H1 (cell line): ENCODE data around the gene PCSK4. TPM values are rescaled to one million over a fixed set of nuclear protein-coding genes. Genes with fewer than 3 reads are reported as not detected.

ENCODE experiments used
- CTCF ChIA-PET: fragments of 300-600 bp; sonication (Branson Sonifier 250); formaldehyde crosslinking; loops from one replicate; lab custom pipeline; 2021; ENCODE audit not compliant: partially characterized antibody; lab: Charles Lee
- POLR2A ChIA-PET: fragments of 300-600 bp; sonication (Branson Sonifier 250); formaldehyde crosslinking; loops from one replicate; lab custom pipeline; 2021; ENCODE audit warnings: inconsistent platforms; ENCODE audit not compliant: partially characterized antibody; lab: Charles Lee
- DNase-seq, 2 experiments: peaks; one replicate each; pipeline versions ENCODE4 v3.0.0 to v3.0.0-alpha.2; 2010 to 2022; ENCODE audit warnings: low spot score in 2 of 2, low read depth in 1 of 2, mixed read lengths in 1 of 2
- FAIRE-seq: peaks from 2 replicates; lab custom pipeline; 2011; peaks lifted over from hg19 to GRCh38; lab: Jason Lieb, UNC
- H2AFZ ChIP-seq: 2 replicates; pipeline ENCODE4 v1.8.1; 2012; ENCODE audit warnings: low read length, inconsistent platforms
- H2AK5ac ChIP-seq: 2 replicates; pipeline ENCODE4 v1.6.1; 2013; ENCODE audit warnings: low read depth, low read length
- H2BK120ac ChIP-seq: replicated peaks from 2 replicates; pipeline ENCODE3; 2013; ENCODE audit warnings: low read depth, low read length, inconsistent platforms
- H2BK12ac ChIP-seq: 2 replicates; pipeline ENCODE4 v1.6.1; 2013; ENCODE audit warnings: low read depth, low read length
- H2BK15ac ChIP-seq: 2 replicates; pipeline ENCODE4 v1.6.1; 2013; ENCODE audit warnings: low read length
- H2BK20ac ChIP-seq: 2 replicates; pipeline ENCODE4 v1.6.1; 2013; ENCODE audit warnings: low read length
- H2BK5ac ChIP-seq: 2 replicates; pipeline ENCODE4 v1.6.1; 2013; ENCODE audit warnings: low read depth, low read length
- H3K14ac ChIP-seq: 2 replicates; pipeline ENCODE4 v1.6.1; 2013; ENCODE audit warnings: inconsistent platforms; ENCODE audit not compliant: insufficient read length
- H3K18ac ChIP-seq: 2 replicates; pipeline ENCODE4 v1.6.1; 2013; ENCODE audit warnings: low read length; ENCODE audit errors: extremely low read depth
- H3K23ac ChIP-seq: 2 replicates; pipeline ENCODE4 v1.6.1; 2013; ENCODE audit warnings: inconsistent platforms; ENCODE audit not compliant: insufficient read length
- H3K23me2 ChIP-seq: 2 replicates; pipeline ENCODE4 v1.6.1; 2013; ENCODE audit warnings: low read depth, low read length
- H3K27ac ChIP-seq: 2 replicates; pipeline ENCODE4 v1.6.1; 2011; ENCODE audit warnings: low read depth, low read length, inconsistent platforms
- H3K27me3 ChIP-seq, 4 experiments: replicated peaks in 1 of 4; 1 replicate in 1 of 4; 2 replicates in 3 of 4; pipeline versions ENCODE4 v1.6.1 to v1.8.1; 2011 to 2013; ENCODE audit warnings: low read length in 3 of 4, mild to moderate bottlenecking in 3 of 4, inconsistent platforms in 2 of 4, mixed read lengths in 2 of 4, moderate library complexity in 1 of 4; ENCODE audit not compliant: control insufficient read depth in 3 of 4, insufficient read depth in 3 of 4; ENCODE audit errors: extremely low read depth in 1 of 4
- H3K36me3 ChIP-seq, 4 experiments: 2 replicates each; pipeline versions ENCODE4 v1.6.1 to v1.8.1; 2011 to 2013; ENCODE audit warnings: mild to moderate bottlenecking in 4 of 4, low read length in 3 of 4, moderate library complexity in 2 of 4, control low read depth in 1 of 4, inconsistent platforms in 1 of 4; ENCODE audit not compliant: insufficient read depth in 4 of 4, control insufficient read depth in 2 of 4
- H3K4ac ChIP-seq: replicated peaks from 2 replicates; pipeline ENCODE3; 2013; ENCODE audit warnings: low read length, low read depth, mixed read lengths, inconsistent platforms; ENCODE audit not compliant: insufficient read length
- H3K4me1 ChIP-seq, 4 experiments: replicated peaks in 1 of 4; 1 replicate in 1 of 4; 2 replicates in 3 of 4; pipeline versions ENCODE4 v1.6.1 to v1.8.1; 2011 to 2013; ENCODE audit warnings: low read length in 3 of 4, inconsistent platforms in 2 of 4, mixed read lengths in 1 of 4; ENCODE audit not compliant: insufficient read depth in 4 of 4, control insufficient read depth in 3 of 4
- H3K4me2 ChIP-seq, 2 experiments: 2 replicates each; pipeline versions ENCODE4 v1.6.1 to v1.8.1; 2011 to 2013; ENCODE audit warnings: low read depth in 2 of 2, low read length in 2 of 2, control low read depth in 1 of 2, inconsistent platforms in 1 of 2, mild to moderate bottlenecking in 1 of 2; ENCODE audit not compliant: insufficient read depth in 1 of 2
- H3K4me3 ChIP-seq, 4 experiments: fragments of 200-600, 300-600 bp in 1 of 4; sonication (generic), shearing (Covaris generic), sonication (Bioruptor Twin) in 1 of 4; 2 replicates each; pipeline versions ENCODE4 v1.5.1 to v1.8.1; 2011 to 2016; ENCODE audit warnings: low read length in 4 of 4, low read depth in 3 of 4, control low read depth in 2 of 4, inconsistent platforms in 2 of 4, mild to moderate bottlenecking in 2 of 4, mixed read lengths in 1 of 4, moderate library complexity in 1 of 4; ENCODE audit not compliant: insufficient read depth in 2 of 4; ENCODE audit errors: extremely low read depth in 1 of 4
- H3K56ac ChIP-seq: replicated peaks from 2 replicates; pipeline ENCODE3; 2013; ENCODE audit warnings: low read depth, mild to moderate bottlenecking, mixed read lengths, low read length, inconsistent platforms; ENCODE audit not compliant: insufficient read length
- H3K79me1 ChIP-seq: 2 replicates; pipeline ENCODE4 v1.6.1; 2013; ENCODE audit warnings: low read depth, low read length, control low read depth
- H3K79me2 ChIP-seq, 2 experiments: 2 replicates each; pipeline versions ENCODE4 v1.6.1 to v1.8.1; 2012 to 2013; ENCODE audit warnings: low read length in 2 of 2, mild to moderate bottlenecking in 2 of 2, inconsistent platforms in 1 of 2; ENCODE audit not compliant: insufficient read depth in 2 of 2, control insufficient read depth in 1 of 2
- H3K9ac ChIP-seq, 4 experiments: replicated peaks in 1 of 4; 1 replicate in 1 of 4; 2 replicates in 3 of 4; pipeline versions ENCODE4 v1.6.1 to v1.8.1; 2011 to 2013; ENCODE audit warnings: low read depth in 3 of 4, low read length in 3 of 4, control low read depth in 2 of 4, mild to moderate bottlenecking in 2 of 4, moderate library complexity in 2 of 4, inconsistent platforms in 1 of 4; ENCODE audit errors: extremely low read depth in 1 of 4
- H3K9me3 ChIP-seq, 2 experiments: 2 replicates each; pipeline versions ENCODE4 v1.6.1 to v1.8.1; 2012 to 2013; ENCODE audit warnings: mild to moderate bottlenecking in 2 of 2, moderate library complexity in 2 of 2, control low read depth in 1 of 2, inconsistent platforms in 1 of 2, low read depth in 1 of 2, low read length in 1 of 2, mixed read lengths in 1 of 2; ENCODE audit not compliant: insufficient read depth in 2 of 2
- H4K20me1 ChIP-seq, 2 experiments: replicated peaks in 1 of 2; 2 replicates each; pipeline versions ENCODE3 to v1.8.1; 2011 to 2013; ENCODE audit warnings: inconsistent platforms in 2 of 2, low read length in 2 of 2, mild to moderate bottlenecking in 1 of 2; ENCODE audit not compliant: insufficient read depth in 2 of 2, control insufficient read depth in 1 of 2
- H4K5ac ChIP-seq: 2 replicates; pipeline ENCODE4 v1.6.1; 2013; ENCODE audit warnings: low read length, low read depth, mixed read lengths, inconsistent platforms; ENCODE audit not compliant: insufficient read length
- H4K8ac ChIP-seq: 2 replicates; pipeline ENCODE4 v1.8.0; 2013; ENCODE audit warnings: mild to moderate bottlenecking, moderate library complexity, low read length, inconsistent platforms; ENCODE audit not compliant: insufficient read depth; ENCODE audit errors: extremely low read depth
- H4K91ac ChIP-seq: replicated peaks from 2 replicates; pipeline ENCODE3; 2013; ENCODE audit warnings: low read length, mixed read lengths, inconsistent platforms; ENCODE audit not compliant: insufficient read length
- ASH2L ChIP-seq: fragments of 200-600, 300-600 bp; sonication (generic); IDR thresholded peaks from one replicate; pipeline ENCODE4 v1.7.1; 2017; ENCODE audit warnings: low read length
- ATF2 ChIP-seq: IDR thresholded peaks from 2 replicates; pipeline ENCODE4 v1.6.1; 2012; ENCODE audit warnings: low read length, inconsistent platforms
- BRCA1 ChIP-seq: IDR thresholded peaks from 2 replicates; pipeline ENCODE4 v1.6.1; 2012; ENCODE audit warnings: low read depth, low read length, improper control_type of control experiment
- CBX5 ChIP-seq: fragments of 300-800, 300-1000 bp; sonication (generic); IDR thresholded peaks from 2 replicates; pipeline ENCODE4 v1.7.1; 2016; ENCODE audit warnings: antibody characterized with exemption, low read length, low read depth
- MAFK ChIP-seq: IDR thresholded peaks from 2 replicates; pipeline ENCODE4 v1.6.1; 2012; ENCODE audit warnings: low read depth, mild to moderate bottlenecking, improper control_type of control experiment, low read length
- RFX5 ChIP-seq: IDR thresholded peaks from 2 replicates; pipeline ENCODE4 v1.6.1; 2011; ENCODE audit warnings: low read depth, low read length, improper control_type of control experiment, borderline replicate concordance
- RNF2 ChIP-seq: fragments of 200-900, 300-1000 bp; sonication (generic); IDR thresholded peaks from 2 replicates; pipeline ENCODE4 v1.7.1; 2016; ENCODE audit warnings: borderline replicate concordance, low read depth, mild to moderate bottlenecking, antibody characterized with exemption, low read length; ENCODE audit not compliant: poor library complexity, severe bottlenecking; ENCODE audit errors: missing control alignments
- TAF1 ChIP-seq: IDR thresholded peaks from 2 replicates; pipeline ENCODE4 v1.6.1; 2011; ENCODE audit warnings: mild to moderate bottlenecking, low read depth, low read length
- TAF7 ChIP-seq: optimal IDR thresholded peaks from 2 replicates; pipeline ENCODE3; 2011; ENCODE audit warnings: low read depth, mild to moderate bottlenecking, inconsistent platforms, low read length, moderate library complexity, borderline replicate concordance
- YY1 ChIP-seq: IDR thresholded peaks from 2 replicates; pipeline ENCODE4 v1.6.1; 2011; ENCODE audit warnings: low read depth, mild to moderate bottlenecking, low read length
- WGBS, 2 experiments: shearing (Covaris generic) in 1 of 2; methylation state at CpG; one replicate each; pipeline versions ENCODE4 v1.1.6 to v1.1.7; 2013 to 2015; ENCODE audit warnings: low lambda C conversion rate in 2 of 2, mixed read lengths in 2 of 2, inconsistent platforms in 1 of 2, low coverage in 1 of 2, missing lambda C conversion rate in 1 of 2; ENCODE audit not compliant: insufficient replicate concordance in 2 of 2, insufficient coverage in 1 of 2, insufficient read length in 1 of 2; ENCODE audit errors: extremely low coverage in 1 of 2, missing lambda C conversion rate in 1 of 2; 5-methylcytosine and 5-hydroxymethylcytosine counted together
- polyA plus RNA-seq, 7 experiments: library from polyadenylated mRNA; depleted of rRNA in 3 of 7; stranded (reverse) in 5 of 7; unstranded in 2 of 7; fragments of >200 nt in 5 of 7; fragments of 200-250 nt in 2 of 7; gene quantifications; 1 replicate in 5 of 7; 2 replicates in 1 of 7; 4 replicates in 1 of 7; pipeline versions ENCODE4 v1.2.1 to v1.2.3, GENCODE V29; 2011 to 2013; ENCODE audit warnings: missing spikeins in 2 of 7, mixed read lengths in 2 of 7
- total RNA-seq: library from RNA; stranded (reverse); fragmentation: NEBNext Ultra II Directional; extraction: Animal tissue kit (Norgen Biotek cat#: 25700); gene quantifications from 2 replicates; pipeline ENCODE4 v1.2.1, GENCODE V29; 2021

The PCSK4 gene
- total and polyA plus RNA-seq, 2 of the 8 experiments (the other 6 are each of a cell fraction or from before 2014, with no cell fraction given) = 9.8 to 10.7 TPM

- peaks cover 10% of the 10 kb centered on the region; the same call in 1 of the 2 replicates for H3K23me2 ChIP-seq
- POLR2A ChIA-PET = no interaction called here
- 82% methylated on average over 7 of the region's 8 CpGs; no CpG with 5 or more reads in 1 of the 2 experiments for WGBS, 2 experiments
- TF ChIP-seq RFX5 (no peak), YY1 (no peak), TAF7 (no peak), RNF2 (no peak), ASH2L (no peak), BRCA1 (no peak), ATF2 (no peak), CBX5 (no peak), TAF1 (no peak), MAFK (no peak)
Measured at GRCh38 chr19:1505012-1505411, 14.9 kb upstream of the PCSK4 start.

More at GRCh38 chr19:1505012-1505411, 14.9 kb upstream of the PCSK4 start:
- H3K4me1 ChIP-seq = peaks cover 0 to 11% (median 7%) of the 10 kb centered on the region in 4 experiments; a peak in 5 of 7 replicates
- H3K79me2 ChIP-seq = no peaks in the 10 kb centered on the region
- no peak overlapping the region for H4K5ac ChIP-seq
- no peak overlapping the region for H3K14ac ChIP-seq
- no peak overlapping the region for H4K91ac ChIP-seq
- H2AK5ac ChIP-seq = no peak overlapping the region
- no peaks in the 10 kb centered on the region for H3K79me1 ChIP-seq
- H3K9me3 ChIP-seq = peaks cover 3 to 7% of the 10 kb centered on the region in 2 experiments; a peak in 2 of 4 replicates
- no peak overlapping the region for H3K23ac ChIP-seq
- no peak overlapping the region for H3K4me2 ChIP-seq
- H2BK20ac ChIP-seq = no peak overlapping the region
- no peak overlapping the region for H3K18ac ChIP-seq
- H2BK120ac ChIP-seq = no peak overlapping the region
- H2AFZ ChIP-seq = no peak overlapping the region
- no peak overlapping the region for H3K56ac ChIP-seq
- H3K27ac ChIP-seq = no peak overlapping the region
- no peak overlapping the region for H2BK15ac ChIP-seq
- H2BK12ac ChIP-seq = no peak overlapping the region
- H3K36me3 ChIP-seq = no peaks in the 10 kb centered on the region
- CTCF ChIA-PET = interaction anchor here (0.6 to 3.9 kb wide), 3 partner anchors 11 to 263 kb away, joined by 3 to 14 read pairs (median 4); no protein-coding TSS in a partner anchor
- no peak overlapping the region for H4K8ac ChIP-seq
- no peak overlapping the region for H3K4me3 ChIP-seq
- no peak for DNase-seq
- no peak overlapping the region for H2BK5ac ChIP-seq
- H3K27me3 ChIP-seq = peaks cover 0 to 19% (median 16%) of the 10 kb centered on the region in 4 experiments; a peak in 5 of 7 replicates
- FAIRE-seq = no peak
- H4K20me1 ChIP-seq = no peaks in the 10 kb centered on the region
- no peak overlapping the region for H3K4ac ChIP-seq
- H3K9ac ChIP-seq = no peak overlapping the region
